CD4-positive, alpha-beta memory T cell (primary cell): ENCODE results near the gene ZNF76. TPM values are rescaled to one million over a fixed set of nuclear protein-coding genes. Genes with fewer than 3 reads are reported as not detected.

ENCODE experiments used
- polyA plus RNA-seq, 2 donors: library from polyadenylated mRNA; unstranded; fragments of 300-500 nt; fragmentation: Illumina TruSeq; gene quantifications; one replicate each; pipeline ENCODE4 v1.2.3, GENCODE V29; 2021
- total RNA-seq, 2 experiments: library from RNA; stranded (reverse); gene quantifications; one replicate each; pipeline ENCODE4 v1.2.3, GENCODE V29; 2021

ZNF76 gene
- total and polyA plus RNA-seq, 4 experiments from 2014 or later, result 26.3 to 106 (median 64.5) TPM

Other genes with a start within 250 kb of the ZNF76 start
- gene TCP11, start 118.4 kb upstream of the ZNF76 start, total RNA-seq, result not detected
- gene TCP11, start 118.4 kb upstream of the ZNF76 start, polyA plus RNA-seq, result not detected
- gene SCUBE3, start 45.8 kb upstream of the ZNF76 start, total RNA-seq, result not detected
- gene SCUBE3, start 45.8 kb upstream of the ZNF76 start, polyA plus RNA-seq, result under 1 TPM; 0.03 to 0.08 TPM
- gene DEF6, start 38.1 kb downstream of the ZNF76 start, total RNA-seq, result 100 to 1,000 TPM; 231 to 236 TPM
- gene DEF6, start 38.1 kb downstream of the ZNF76 start, polyA plus RNA-seq, result 100 to 1,000 TPM in 1 of 2 donors, 10 to 100 TPM in 1; 77.3 to 171 TPM
- 10 to 100 TPM; 37.2 to 38.7 TPM for gene PPARD, start 82.8 kb downstream of the ZNF76 start, total RNA-seq
- 10 to 100 TPM in 1 of 2 donors, 1 to 10 TPM in 1; 2.6 to 10.7 TPM for gene PPARD, start 82.8 kb downstream of the ZNF76 start, polyA plus RNA-seq
- gene FANCE, start 192.6 kb downstream of the ZNF76 start, total RNA-seq, result 1 to 10 TPM; 8.9 to 9.0 TPM
- gene FANCE, start 192.6 kb downstream of the ZNF76 start, polyA plus RNA-seq, result 1 to 10 TPM; 5.4 to 7.0 TPM
- 1,000 to 10,000 TPM; 1,978 to 2,070 TPM for gene RPL10A, start 208.7 kb downstream of the ZNF76 start, total RNA-seq
- gene RPL10A, start 208.7 kb downstream of the ZNF76 start, polyA plus RNA-seq, result 1,000 to 10,000 TPM in 1 of 2 donors, 100 to 1,000 TPM in 1; 844 to 1,085 TPM
- under 1 TPM in 1 of 2 experiments, not detected in 1; 0.20 TPM for gene TEAD3, start 237.3 kb downstream of the ZNF76 start, total RNA-seq
- gene TEAD3, start 237.3 kb downstream of the ZNF76 start, polyA plus RNA-seq, result under 1 TPM in 1 of 2 donors, not detected in 1; 0.08 TPM